GM12878 (cell line): ENCODE data around the gene FBLN7. TPM values are rescaled to one million over a fixed set of nuclear protein-coding genes. Genes with fewer than 3 reads are reported as not detected.

Experiments used
- ATAC-seq: fragments of 200-7000 bp; cut with Tn5 transposase; 3 replicates; pipeline ENCODE4 v1.9.1; 2020; ENCODE audit warnings: mild to moderate bottlenecking, moderate library complexity
- BruUV-seq: library from RNA; stranded (reverse); fragments of 400-500 nt; replicated peaks from 2 replicates; lab custom pipeline; 2021; lab: Mats Ljungman, UMichigan
- CTCF ChIA-PET: fragments of 300-600 bp; sonication (Branson Sonifier 250); formaldehyde crosslinking; extraction: SDS; loops from one replicate; lab custom pipeline; 2021; ENCODE audit warnings: inconsistent platforms; lab: Yijun Ruan, JAX
- POLR2A ChIA-PET: fragments of 350-600 bp; formaldehyde crosslinking; extraction: SDS; loops from one replicate; lab custom pipeline; 2021; ENCODE audit warnings: inconsistent platforms; lab: Charles Lee
- RAD21 ChIA-PET: fragments of 300-600 bp; sonication (Branson Sonifier 250); formaldehyde crosslinking; loops from one replicate; lab custom pipeline; 2023; ENCODE audit warnings: antibody characterized with exemption; ENCODE audit not compliant: unreplicated experiment; lab: Charles Lee
- SMC1A ChIA-PET: fragments of 300-600 bp; sonication (Branson Sonifier 250); formaldehyde crosslinking; loops from one replicate; lab custom pipeline; 2023; ENCODE audit not compliant: unreplicated experiment, uncharacterized antibody; lab: Charles Lee
- DNase-seq: peaks from one replicate; pipeline ENCODE4 v3.0.0-alpha.2; 2011; ENCODE audit warnings: low read depth, low spot score
- FAIRE-seq: peaks from 3 replicates; lab custom pipeline; 2011; peaks lifted over from hg19 to GRCh38; lab: Jason Lieb, UNC
- H2AFZ ChIP-seq: 2 replicates; pipeline ENCODE4 v1.6.0; 2011; ENCODE audit warnings: low read depth, low read length, control low read depth; ENCODE audit not compliant: control insufficient read depth
- H3K27ac ChIP-seq: 2 replicates; pipeline ENCODE4 v1.5.1; 2011; ENCODE audit warnings: control low read depth; ENCODE audit not compliant: control insufficient read depth, insufficient read depth
- H3K27me3 ChIP-seq, 2 experiments: replicated peaks in 1 of 2; 2 replicates each; pipeline versions ENCODE4 v1.6.0 to v1.6.1; 2011; ENCODE audit warnings: low read length in 1 of 2; ENCODE audit not compliant: control insufficient read depth in 2 of 2, insufficient read depth in 2 of 2
- H3K36me3 ChIP-seq, 2 experiments: 2 replicates each; pipeline ENCODE4 v1.5.1; 2011; ENCODE audit warnings: low read length in 1 of 2; ENCODE audit not compliant: control insufficient read depth in 2 of 2, insufficient read depth in 2 of 2
- H3K4me1 ChIP-seq: 2 replicates; pipeline ENCODE4 v1.6.1; 2011; ENCODE audit warnings: mild to moderate bottlenecking, low read length, moderate library complexity, mixed read lengths; ENCODE audit not compliant: control insufficient read depth, insufficient read depth
- H3K4me2 ChIP-seq: 2 replicates; pipeline ENCODE4 v1.6.0; 2011; ENCODE audit warnings: control low read depth; ENCODE audit not compliant: control insufficient read depth, insufficient read depth
- H3K4me3 ChIP-seq: fragments of 200-600 bp; sonication (generic); 2 replicates; pipeline ENCODE4 v1.5.1; 2016
- H3K79me2 ChIP-seq: 2 replicates; pipeline ENCODE4 v1.6.0; 2011; ENCODE audit warnings: low read length; ENCODE audit not compliant: control insufficient read depth, insufficient read depth
- H3K9ac ChIP-seq: 2 replicates; pipeline ENCODE4 v1.8.0; 2011; ENCODE audit warnings: low read length, control low read depth, mixed read lengths; ENCODE audit not compliant: control insufficient read depth, insufficient read depth
- H3K9me3 ChIP-seq: replicated peaks from 3 replicates; pipeline ENCODE4 v1.5.1; 2011; ENCODE audit warnings: mild to moderate bottlenecking, low read length; ENCODE audit not compliant: control insufficient read depth, insufficient read depth
- H4K20me1 ChIP-seq: 2 replicates; pipeline ENCODE4 v1.6.0; 2011; ENCODE audit not compliant: control insufficient read depth, insufficient read depth
- BHLHE40 ChIP-seq, 2 experiments: fragments of 450-650 bp in 1 of 2; IDR thresholded peaks; 2 replicates each; pipeline ENCODE4 v1.6.1; 2011 to 2017; ENCODE audit warnings: low read depth in 2 of 2, borderline replicate concordance in 1 of 2, improper control_type of control experiment in 1 of 2, low read length in 1 of 2, mild to moderate bottlenecking in 1 of 2
- JUNB ChIP-seq: IDR thresholded peaks from 2 replicates; pipeline ENCODE4 v1.6.1; 2016; ENCODE audit warnings: antibody characterized with exemption, mild to moderate bottlenecking
- MYC ChIP-seq: IDR thresholded peaks from 2 replicates; pipeline ENCODE4 v1.6.1; 2011; ENCODE audit warnings: mild to moderate bottlenecking, low read length, moderate library complexity, inconsistent platforms; ENCODE audit not compliant: insufficient read depth, insufficient replicate concordance, insufficient read length, severe bottlenecking
- POLR2AphosphoS5 ChIP-seq: IDR thresholded peaks from 2 replicates; pipeline ENCODE4 v1.6.1; 2011; ENCODE audit warnings: mild to moderate bottlenecking, low read length, inconsistent platforms
- RAD51 ChIP-seq: fragments of 450-650 bp; IDR thresholded peaks from 2 replicates; pipeline ENCODE4 v1.6.1; 2016; ENCODE audit warnings: moderate library complexity, mild to moderate bottlenecking, inconsistent platforms
- TAF1 ChIP-seq: IDR thresholded peaks from 2 replicates; pipeline ENCODE4 v1.6.1; 2011; ENCODE audit warnings: mild to moderate bottlenecking, low read depth, low read length, borderline replicate concordance
- TARDBP ChIP-seq: IDR thresholded peaks from 2 replicates; pipeline ENCODE4 v1.6.1; 2016; ENCODE audit warnings: borderline replicate concordance
- TCF3 ChIP-seq: IDR thresholded peaks from 2 replicates; pipeline ENCODE4 v1.6.1; 2012; ENCODE audit warnings: low read depth, mild to moderate bottlenecking, low read length, borderline replicate concordance; ENCODE audit not compliant: insufficient read depth
- ZBTB11 ChIP-seq: fragments of 450-650 bp; formaldehyde crosslinking; IDR thresholded peaks from 2 replicates; pipeline ENCODE4 v1.5.0; 2022; ENCODE audit warnings: mild to moderate bottlenecking, missing genetic modification characterization
- ZNF622 ChIP-seq: fragments of 450-650 bp; IDR thresholded peaks from 2 replicates; pipeline ENCODE4 v1.6.1; 2017; ENCODE audit warnings: mild to moderate bottlenecking, inconsistent platforms
- WGBS: methylation state at CpG from one replicate; pipeline ENCODE4 v1.1.6; 2016; ENCODE audit warnings: low lambda C conversion rate; ENCODE audit not compliant: insufficient replicate concordance, insufficient coverage; ENCODE audit errors: missing lambda C conversion rate; 5-methylcytosine and 5-hydroxymethylcytosine counted together
- in situ Hi-C: fragments of 300-500 bp; cut with MboI; formaldehyde crosslinking; loops from 9 replicates; pipeline ENCODE4 v1.14.3; 2018; ENCODE audit warnings: mixed read lengths
- intact Hi-C: fragments of 100-400 bp; cut with micrococcal nuclease; formaldehyde crosslinking; loops from one replicate; pipeline ENCODE4 v1.14.2; 2022; ENCODE audit not compliant: unreplicated experiment
- polyA plus RNA-seq, 11 experiments: library from polyadenylated mRNA; depleted of rRNA in 4 of 11; unstranded in 6 of 11; stranded (reverse) in 5 of 11; fragments of >200 nt; fragmentation: Nextera tagmentation in 4 of 11; fragmentation: Illumina TruSeq in 1 of 11; extraction: Ambion mirVana in 4 of 11; extraction: Trizol in 1 of 11; gene quantifications; 1 replicate in 1 of 11; 2 replicates in 10 of 11; pipeline versions ENCODE4 v1.2.1 to v1.2.3, GENCODE V29; 2011 to 2016; ENCODE audit warnings: inconsistent platforms in 2 of 11, missing spikeins in 2 of 11, low read depth in 1 of 11
- total RNA-seq, 4 experiments: library from RNA; depleted of rRNA in 3 of 4; stranded (reverse); fragments of >200 nt in 3 of 4; fragmentation: Illumina TruSeq in 1 of 4; extraction: Trizol in 1 of 4; gene quantifications; 2 replicates each; pipeline versions ENCODE4 v1.2.1 to v1.2.3, GENCODE V29; 2013 to 2021
- TF ChIP-seq, protein P1 (sequence below): IDR thresholded peaks from 2 replicates; pipeline ENCODE4 v1.6.1; 2012; ENCODE audit warnings: low read length, inconsistent platforms
- TF ChIP-seq, protein P2 (sequence below): fragments of 450-650 bp; formaldehyde crosslinking; IDR thresholded peaks from 2 replicates; pipeline ENCODE4 v1.4.0; 2022; ENCODE audit warnings: mild to moderate bottlenecking, moderate library complexity

The FBLN7 gene
- total and polyA plus RNA-seq, 10 of the 15 experiments (the other 5 are each of a cell fraction or from before 2014, with no cell fraction given), result 0.01 to 0.10 (median 0.01) TPM; not detected in 7

DNA sequence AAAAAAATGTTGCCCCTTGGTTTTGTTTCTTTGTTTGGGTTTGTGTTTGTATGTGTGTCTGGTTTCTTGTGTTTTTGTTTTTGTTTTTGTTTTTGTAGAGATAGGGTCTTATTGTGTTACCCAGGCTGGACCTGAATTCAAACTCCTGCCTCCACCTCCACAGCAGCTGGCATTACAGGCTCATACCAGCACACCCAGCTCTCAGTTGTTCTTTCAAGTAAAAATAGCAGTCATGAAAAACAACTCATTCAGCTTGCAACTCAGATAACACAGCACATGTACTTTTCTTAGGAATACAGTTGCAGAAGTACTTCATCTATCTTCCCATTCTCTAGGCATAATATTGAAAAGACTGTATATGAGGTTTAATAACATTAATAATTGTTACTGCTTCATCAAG, 79.7 kb downstream of the FBLN7 start:
- intact Hi-C loops, result no loop called here
- RAD21 ChIA-PET, result interaction anchor here (0.6 kb wide), 1 partner anchor 41 kb away, joined by 3 read pairs; no protein-coding TSS in a partner anchor

GRCh38 chr2:112220186-112220585, 82.0 kb downstream of the FBLN7 start:
- DNase-seq, result no peak
- peaks cover 3% of the 10 kb centered on the region; the same call in 2 of the 3 replicates for H3K9me3 ChIP-seq
- H3K4me3 ChIP-seq, result no peak overlapping the region
- FAIRE-seq, result no peak
- H3K4me1 ChIP-seq, result no peaks in the 10 kb centered on the region
- BruUV-seq, result no TSS peak
- no peak for ATAC-seq
- peaks cover 3 to 9% of the 10 kb centered on the region in 2 experiments; a peak in 2 of 4 replicates for H3K36me3 ChIP-seq
- no peak overlapping the region for H2AFZ ChIP-seq
- ChIA-PET SMC1A (no interaction called here), CTCF (interaction anchor here (0.6 kb wide), 1 partner anchor 11 kb away, joined by 3 read pairs; no protein-coding TSS in a partner anchor), POLR2A (no interaction called here), RAD21 (no interaction called here)
- H3K4me2 ChIP-seq, result no peak overlapping the region
- in situ Hi-C loops (no loop called here), intact Hi-C loops (no loop called here)
- H3K79me2 ChIP-seq, result no peaks in the 10 kb centered on the region
- H3K27me3 ChIP-seq, result no peaks in the 10 kb centered on the region
- H3K27ac ChIP-seq, result no peak overlapping the region
- no peaks in the 10 kb centered on the region for H4K20me1 ChIP-seq
- 100% methylated on average over 3 of the region's 3 CpGs for WGBS
- no peak overlapping the region for H3K9ac ChIP-seq
- TF ChIP-seq TCF3 (no peak), RAD51 (no peak), ZBTB11 (CRISPR knock-in tag) (no peak), MYC (no peak)
- TF ChIP-seq, protein P1, sequence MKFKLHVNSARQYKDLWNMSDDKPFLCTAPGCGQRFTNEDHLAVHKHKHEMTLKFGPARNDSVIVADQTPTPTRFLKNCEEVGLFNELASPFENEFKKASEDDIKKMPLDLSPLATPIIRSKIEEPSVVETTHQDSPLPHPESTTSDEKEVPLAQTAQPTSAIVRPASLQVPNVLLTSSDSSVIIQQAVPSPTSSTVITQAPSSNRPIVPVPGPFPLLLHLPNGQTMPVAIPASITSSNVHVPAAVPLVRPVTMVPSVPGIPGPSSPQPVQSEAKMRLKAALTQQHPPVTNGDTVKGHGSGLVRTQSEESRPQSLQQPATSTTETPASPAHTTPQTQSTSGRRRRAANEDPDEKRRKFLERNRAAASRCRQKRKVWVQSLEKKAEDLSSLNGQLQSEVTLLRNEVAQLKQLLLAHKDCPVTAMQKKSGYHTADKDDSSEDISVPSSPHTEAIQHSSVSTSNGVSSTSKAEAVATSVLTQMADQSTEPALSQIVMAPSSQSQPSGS, result no peak
- TF ChIP-seq, protein P2, sequence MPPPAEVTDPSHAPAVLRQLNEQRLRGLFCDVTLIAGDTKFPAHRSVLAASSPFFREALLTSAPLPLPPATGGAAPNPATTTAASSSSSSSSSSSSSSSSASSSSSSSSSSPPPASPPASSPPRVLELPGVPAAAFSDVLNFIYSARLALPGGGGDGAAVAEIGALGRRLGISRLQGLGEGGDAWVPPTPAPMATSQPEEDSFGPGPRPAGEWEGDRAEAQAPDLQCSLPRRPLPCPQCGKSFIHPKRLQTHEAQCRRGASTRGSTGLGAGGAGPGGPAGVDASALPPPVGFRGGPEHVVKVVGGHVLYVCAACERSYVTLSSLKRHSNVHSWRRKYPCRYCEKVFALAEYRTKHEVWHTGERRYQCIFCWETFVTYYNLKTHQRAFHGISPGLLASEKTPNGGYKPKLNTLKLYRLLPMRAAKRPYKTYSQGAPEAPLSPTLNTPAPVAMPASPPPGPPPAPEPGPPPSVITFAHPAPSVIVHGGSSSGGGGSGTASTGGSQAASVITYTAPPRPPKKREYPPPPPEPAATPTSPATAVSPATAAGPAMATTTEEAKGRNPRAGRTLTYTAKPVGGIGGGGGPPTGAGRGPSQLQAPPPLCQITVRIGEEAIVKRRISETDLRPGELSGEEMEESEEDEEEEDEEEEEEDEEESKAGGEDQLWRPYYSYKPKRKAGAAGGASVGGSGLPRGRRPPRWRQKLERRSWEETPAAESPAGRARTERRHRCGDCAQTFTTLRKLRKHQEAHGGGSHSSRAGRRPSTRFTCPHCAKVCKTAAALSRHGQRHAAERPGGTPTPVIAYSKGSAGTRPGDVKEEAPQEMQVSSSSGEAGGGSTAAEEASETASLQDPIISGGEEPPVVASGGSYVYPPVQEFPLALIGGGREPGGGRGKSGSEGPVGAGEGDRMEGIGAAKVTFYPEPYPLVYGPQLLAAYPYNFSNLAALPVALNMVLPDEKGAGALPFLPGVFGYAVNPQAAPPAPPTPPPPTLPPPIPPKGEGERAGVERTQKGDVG, result no peak

More for the DNA sequence above, 79.7 kb downstream of the FBLN7 start:
- Histone ChIP-seq H2AFZ (no peak overlapping the region), H3K9ac (no peak overlapping the region), H3K9me3 (peaks cover 3% of the 10 kb centered on the region; the same call in 2 of the 3 replicates), H3K4me1 (no peaks in the 10 kb centered on the region), H3K79me2 (no peaks in the 10 kb centered on the region), H3K4me3 (no peak overlapping the region), H3K27ac (no peak overlapping the region), H4K20me1 (no peaks in the 10 kb centered on the region), H3K36me3 (peaks cover 5 to 11% of the 10 kb centered on the region in 2 experiments; a peak in 3 of 4 replicates), H3K4me2 (no peak overlapping the region), H3K27me3 (no peaks in the 10 kb centered on the region)
- ChIA-PET CTCF (interaction anchor here (1.4 kb wide), 1 partner anchor 10 kb away, joined by 3 read pairs; no protein-coding TSS in a partner anchor), POLR2A (no interaction called here), SMC1A (no interaction called here)
- no TSS peak for BruUV-seq
- in situ Hi-C loops, result no loop called here
- FAIRE-seq, result no peak
- DNase-seq, result no peak
- no peak for TF ChIP-seq ZNF622
- TF ChIP-seq TAF1, result no peak
- TF ChIP-seq TARDBP, result no peak
- TF ChIP-seq JUNB, result no peak
- no peak for TF ChIP-seq BHLHE40 (IDR thresholded peaks at IDR 0.05; ENCODE audit: borderline replicate concordance in 1 of 2, low read depth in 2 of 2, low read length in 1 of 2)
- TF ChIP-seq POLR2AphosphoS5, result no peak
- ATAC-seq, result no peak
